GM23338 (cell line): ENCODE data around the gene PRMT1.

Experiments used
- EZH2 ChIP-seq: fragments of 200-600 bp; sonication (generic); IDR thresholded peaks from one replicate; pipeline ENCODE4 v1.8.0; 2017; ENCODE audit warnings: antibody characterized with exemption, mild to moderate bottlenecking, low read depth; ENCODE audit not compliant: unreplicated experiment
- EZH2phosphoT487 ChIP-seq: fragments of 200-600 bp; sonication (generic); IDR thresholded peaks from one replicate; pipeline ENCODE4 v1.8.1; 2018; ENCODE audit warnings: antibody characterized with exemption; ENCODE audit not compliant: unreplicated experiment
- POLR2AphosphoS5 ChIP-seq: IDR thresholded peaks from 2 replicates; pipeline ENCODE4 v1.6.1; 2016; ENCODE audit warnings: antibody characterized with exemption, low read depth
- STAT1 ChIP-seq: IDR thresholded peaks from one replicate; pipeline ENCODE4 v1.6.1; 2016; ENCODE audit warnings: antibody characterized with exemption; ENCODE audit not compliant: unreplicated experiment
- ZNF114 ChIP-seq: fragments of 250-450 bp; sonication (Bioruptor Pico); IDR thresholded peaks from 2 replicates; pipeline ENCODE4 v1.5.0; 2020; ENCODE audit warnings: mild to moderate bottlenecking, moderate library complexity
- TF ChIP-seq, protein P1 (sequence below), 2 experiments: fragments of 200-600 bp in 1 of 2; sonication (generic) in 1 of 2; conservative IDR thresholded peaks; 2 replicates each; pipeline versions ENCODE4 v1.5.1 to v1.6.1; 2016 to 2017; ENCODE audit warnings: antibody characterized with exemption in 2 of 2, low read depth in 2 of 2, mild to moderate bottlenecking in 2 of 2, moderate library complexity in 1 of 2
- TF ChIP-seq, protein P2 (sequence below): IDR thresholded peaks from one replicate; pipeline ENCODE4 v1.6.1; 2018; ENCODE audit warnings: antibody characterized with exemption; ENCODE audit not compliant: unreplicated experiment

DNA sequence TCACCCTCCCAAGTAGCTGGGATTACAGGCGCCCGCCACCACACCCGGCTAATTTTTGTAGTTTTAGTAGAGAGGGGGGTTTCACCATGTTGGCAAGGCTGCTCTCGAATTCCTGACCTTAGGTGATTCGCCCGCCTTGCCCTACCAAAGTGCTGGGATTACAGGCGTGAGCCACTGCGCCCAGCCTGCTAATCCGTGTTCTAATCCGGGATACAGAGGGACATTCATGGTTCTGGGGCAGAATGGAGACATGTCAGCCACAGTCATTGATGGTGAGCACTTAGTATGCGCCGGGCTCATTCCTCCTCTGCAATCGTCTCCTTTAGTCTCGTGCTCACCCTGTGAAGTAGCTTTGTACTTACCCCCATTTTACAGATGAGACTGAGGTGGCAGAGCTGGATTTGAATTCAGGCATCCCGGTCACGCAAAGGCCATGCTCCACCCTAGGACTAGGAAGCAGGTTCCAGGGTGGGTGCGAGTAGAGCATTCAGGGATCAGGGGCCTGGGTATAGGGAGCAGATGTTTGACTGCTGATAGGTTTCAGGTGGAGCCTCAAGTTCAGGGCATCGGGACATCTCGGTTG lies 45.4 kb upstream of the PRMT1 start:
- TF ChIP-seq EZH2 (no peak), POLR2AphosphoS5 (no peak; the same call in 1 of the 2 replicates), EZH2phosphoT487 (no peak), ZNF114 (CRISPR knock-in tag) (no peak), STAT1 (no peak)
- TF ChIP-seq, protein P1, sequence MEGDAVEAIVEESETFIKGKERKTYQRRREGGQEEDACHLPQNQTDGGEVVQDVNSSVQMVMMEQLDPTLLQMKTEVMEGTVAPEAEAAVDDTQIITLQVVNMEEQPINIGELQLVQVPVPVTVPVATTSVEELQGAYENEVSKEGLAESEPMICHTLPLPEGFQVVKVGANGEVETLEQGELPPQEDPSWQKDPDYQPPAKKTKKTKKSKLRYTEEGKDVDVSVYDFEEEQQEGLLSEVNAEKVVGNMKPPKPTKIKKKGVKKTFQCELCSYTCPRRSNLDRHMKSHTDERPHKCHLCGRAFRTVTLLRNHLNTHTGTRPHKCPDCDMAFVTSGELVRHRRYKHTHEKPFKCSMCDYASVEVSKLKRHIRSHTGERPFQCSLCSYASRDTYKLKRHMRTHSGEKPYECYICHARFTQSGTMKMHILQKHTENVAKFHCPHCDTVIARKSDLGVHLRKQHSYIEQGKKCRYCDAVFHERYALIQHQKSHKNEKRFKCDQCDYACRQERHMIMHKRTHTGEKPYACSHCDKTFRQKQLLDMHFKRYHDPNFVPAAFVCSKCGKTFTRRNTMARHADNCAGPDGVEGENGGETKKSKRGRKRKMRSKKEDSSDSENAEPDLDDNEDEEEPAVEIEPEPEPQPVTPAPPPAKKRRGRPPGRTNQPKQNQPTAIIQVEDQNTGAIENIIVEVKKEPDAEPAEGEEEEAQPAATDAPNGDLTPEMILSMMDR (conservative IDR thresholded peaks at IDR 0.05; ENCODE audit: low read depth in 2 of 2), result no peak
- TF ChIP-seq, protein P2, sequence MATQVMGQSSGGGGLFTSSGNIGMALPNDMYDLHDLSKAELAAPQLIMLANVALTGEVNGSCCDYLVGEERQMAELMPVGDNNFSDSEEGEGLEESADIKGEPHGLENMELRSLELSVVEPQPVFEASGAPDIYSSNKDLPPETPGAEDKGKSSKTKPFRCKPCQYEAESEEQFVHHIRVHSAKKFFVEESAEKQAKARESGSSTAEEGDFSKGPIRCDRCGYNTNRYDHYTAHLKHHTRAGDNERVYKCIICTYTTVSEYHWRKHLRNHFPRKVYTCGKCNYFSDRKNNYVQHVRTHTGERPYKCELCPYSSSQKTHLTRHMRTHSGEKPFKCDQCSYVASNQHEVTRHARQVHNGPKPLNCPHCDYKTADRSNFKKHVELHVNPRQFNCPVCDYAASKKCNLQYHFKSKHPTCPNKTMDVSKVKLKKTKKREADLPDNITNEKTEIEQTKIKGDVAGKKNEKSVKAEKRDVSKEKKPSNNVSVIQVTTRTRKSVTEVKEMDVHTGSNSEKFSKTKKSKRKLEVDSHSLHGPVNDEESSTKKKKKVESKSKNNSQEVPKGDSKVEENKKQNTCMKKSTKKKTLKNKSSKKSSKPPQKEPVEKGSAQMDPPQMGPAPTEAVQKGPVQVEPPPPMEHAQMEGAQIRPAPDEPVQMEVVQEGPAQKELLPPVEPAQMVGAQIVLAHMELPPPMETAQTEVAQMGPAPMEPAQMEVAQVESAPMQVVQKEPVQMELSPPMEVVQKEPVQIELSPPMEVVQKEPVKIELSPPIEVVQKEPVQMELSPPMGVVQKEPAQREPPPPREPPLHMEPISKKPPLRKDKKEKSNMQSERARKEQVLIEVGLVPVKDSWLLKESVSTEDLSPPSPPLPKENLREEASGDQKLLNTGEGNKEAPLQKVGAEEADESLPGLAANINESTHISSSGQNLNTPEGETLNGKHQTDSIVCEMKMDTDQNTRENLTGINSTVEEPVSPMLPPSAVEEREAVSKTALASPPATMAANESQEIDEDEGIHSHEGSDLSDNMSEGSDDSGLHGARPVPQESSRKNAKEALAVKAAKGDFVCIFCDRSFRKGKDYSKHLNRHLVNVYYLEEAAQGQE, result no peak
